HuH-7 (cell line): ENCODE data around the gene CPNE7.
"Not testable (repeated sequence)": the region's sequence is repeated elsewhere in the genome, so short reads cannot be mapped to it uniquely, and the experiment has no call there.

Experiments used
- DNase-seq: peaks from one replicate; pipeline ENCODE4 v3.0.0; 2011; ENCODE audit warnings: low spot score

CPNE7 gene

DNA sequence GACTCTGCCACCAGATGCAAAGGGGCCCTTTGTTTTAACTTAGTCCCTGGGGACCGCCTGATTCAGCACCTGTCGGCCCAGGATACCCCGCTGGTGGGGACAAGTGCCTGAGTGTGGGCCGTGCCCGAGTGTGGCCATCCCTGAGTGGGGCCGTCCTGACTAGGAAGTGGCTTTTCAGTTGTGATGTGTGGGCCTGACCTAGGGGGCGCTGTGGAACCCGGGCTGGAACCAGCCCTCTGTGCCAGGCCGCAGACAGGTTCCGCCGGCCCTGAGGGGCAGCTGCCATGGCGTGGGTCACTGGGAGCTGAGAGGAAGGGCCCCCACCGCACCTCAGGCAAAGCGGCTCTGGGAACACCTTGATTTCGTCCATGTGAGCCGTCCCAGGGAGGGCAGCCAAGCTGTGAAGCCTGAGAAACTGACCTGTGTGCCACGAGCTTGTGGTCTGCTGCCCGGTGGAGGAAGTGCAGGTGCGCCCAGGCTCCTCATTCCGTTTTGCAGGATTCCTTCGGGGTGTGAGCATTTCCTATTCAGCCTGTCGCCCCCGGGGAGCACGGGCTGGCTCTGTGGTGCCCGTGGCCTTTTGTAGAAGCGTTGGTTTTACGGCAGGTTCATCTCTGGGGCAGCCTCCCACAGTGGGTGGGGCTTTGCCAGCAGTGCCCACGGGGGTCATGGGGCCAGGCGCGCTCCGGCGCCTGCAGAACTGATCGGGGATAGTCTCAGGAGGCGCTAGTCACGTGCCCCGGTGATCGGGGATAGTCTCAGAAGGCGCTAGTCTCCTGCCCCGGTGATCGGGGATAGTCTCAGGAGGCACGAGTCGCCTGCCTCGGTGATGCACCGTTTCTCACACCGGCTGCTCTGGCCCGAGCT lies 9.8 kb upstream of the CPNE7 start:
- DNase-seq: peak; percentile 78

GRCh38 chr16:89567656-89568594 lies 7.6 kb upstream of the CPNE7 start:
- DNase-seq: no peak

- no peak for DNase-seq
These were observed 5.8 kb upstream of the CPNE7 start for GRCh38 chr16:89569506-89570341.

DNA sequence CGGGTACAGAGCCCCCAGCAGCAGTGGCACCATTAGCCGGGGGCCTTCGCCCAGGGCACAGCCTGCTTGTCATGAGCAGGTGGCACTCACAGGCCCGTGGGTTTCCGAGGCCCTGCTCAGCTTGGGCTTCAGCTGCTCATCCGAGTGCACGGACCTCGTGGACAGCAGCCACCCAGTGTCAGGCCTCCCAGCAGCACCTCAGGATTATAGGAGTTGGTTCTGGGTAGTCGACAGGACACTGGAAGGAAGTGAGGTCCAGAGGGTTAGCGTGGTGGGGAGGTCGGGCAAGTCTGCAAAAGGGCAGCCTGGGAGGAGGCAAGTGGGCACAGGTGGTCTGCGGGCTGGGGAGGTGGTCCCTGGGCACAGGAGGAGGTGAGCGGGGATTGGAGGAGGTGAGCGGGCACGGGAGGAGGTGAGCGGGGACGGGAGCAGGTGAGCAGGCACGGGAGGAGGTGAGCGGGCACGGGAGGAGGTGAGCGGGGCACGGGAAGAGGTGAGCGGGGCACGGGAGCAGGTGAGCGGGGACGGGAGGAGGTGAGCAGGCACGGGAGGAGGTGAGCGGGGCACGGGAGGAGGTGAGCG lies 5.1 kb upstream of the CPNE7 start:
- no peak for DNase-seq

GRCh38 chr16:89570983-89571598 lies 4.5 kb upstream of the CPNE7 start:
- not testable (repeated sequence) for DNase-seq

- no peak for DNase-seq
These were observed 3.9 kb upstream of the CPNE7 start for GRCh38 chr16:89571636-89572035.

- no peak for DNase-seq
These were observed 3.5 kb upstream of the CPNE7 start for GRCh38 chr16:89572073-89572484.

GRCh38 chr16:89572485-89573205 lies 2.9 kb upstream of the CPNE7 start:
- DNase-seq: no peak

GRCh38 chr16:89573826-89574680 lies 1.5 kb upstream of the CPNE7 start:
- no peak for DNase-seq

GRCh38 chr16:89574681-89575246 lies 794 bp upstream of the CPNE7 start:
- peak; percentile 78 for DNase-seq

GRCh38 chr16:89576153-89577054 lies 846 bp downstream of the CPNE7 start:
- DNase-seq: no peak

DNA sequence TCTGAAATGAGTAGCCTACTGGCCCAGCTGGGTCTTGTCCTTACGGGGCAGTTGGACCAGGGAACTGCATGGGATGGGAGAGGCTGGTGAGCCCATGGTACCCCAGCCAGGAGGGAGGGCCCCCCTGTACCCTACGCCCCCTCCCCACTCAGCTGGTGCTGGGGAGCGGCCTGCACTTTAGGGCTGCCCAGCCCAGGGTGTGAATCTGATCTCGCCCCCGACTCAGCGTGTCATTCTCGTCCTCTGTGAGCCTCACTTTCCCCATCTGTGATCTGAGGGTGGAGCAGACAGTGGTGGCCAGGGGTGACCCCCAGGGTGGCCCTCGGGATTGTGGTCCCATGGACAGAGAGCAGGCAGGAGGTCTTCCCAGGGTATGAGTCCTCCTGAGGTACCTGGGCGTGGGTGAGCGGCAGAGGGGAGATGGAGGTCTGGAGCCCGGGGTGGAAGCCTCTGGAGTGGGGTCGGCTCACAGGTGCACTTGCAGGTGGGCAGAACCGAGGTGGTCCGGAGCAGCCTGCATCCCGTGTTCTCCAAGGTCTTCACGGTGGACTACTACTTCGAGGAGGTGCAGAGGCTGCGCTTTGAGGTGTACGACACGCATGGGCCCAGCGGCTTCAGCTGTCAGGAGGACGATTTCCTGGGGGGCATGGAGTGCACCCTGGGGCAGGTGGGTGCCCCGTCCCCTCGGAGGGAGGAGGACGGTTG lies 1.6 kb downstream of the CPNE7 start:
- DNase-seq: no peak

DNA sequence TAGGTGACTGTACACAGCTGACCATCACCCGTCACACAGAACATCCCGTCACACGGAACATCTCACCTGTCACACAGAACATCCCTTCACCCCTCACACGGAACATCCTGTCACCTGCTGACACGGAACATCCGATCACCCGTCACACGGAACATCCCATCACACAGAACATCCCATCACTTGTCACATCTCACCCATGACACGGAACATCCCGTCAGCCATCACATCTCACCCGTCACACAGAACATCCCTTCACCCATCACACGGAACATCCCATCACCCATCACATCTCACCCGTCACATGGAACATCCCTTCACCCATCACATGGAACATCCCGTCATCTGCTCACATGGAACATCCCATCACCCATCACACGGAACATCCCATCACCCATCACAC lies 3.8 kb downstream of the CPNE7 start:
- DNase-seq: no peak

GRCh38 chr16:89581045-89581695 lies 5.6 kb downstream of the CPNE7 start:
- no peak for DNase-seq

DNA sequence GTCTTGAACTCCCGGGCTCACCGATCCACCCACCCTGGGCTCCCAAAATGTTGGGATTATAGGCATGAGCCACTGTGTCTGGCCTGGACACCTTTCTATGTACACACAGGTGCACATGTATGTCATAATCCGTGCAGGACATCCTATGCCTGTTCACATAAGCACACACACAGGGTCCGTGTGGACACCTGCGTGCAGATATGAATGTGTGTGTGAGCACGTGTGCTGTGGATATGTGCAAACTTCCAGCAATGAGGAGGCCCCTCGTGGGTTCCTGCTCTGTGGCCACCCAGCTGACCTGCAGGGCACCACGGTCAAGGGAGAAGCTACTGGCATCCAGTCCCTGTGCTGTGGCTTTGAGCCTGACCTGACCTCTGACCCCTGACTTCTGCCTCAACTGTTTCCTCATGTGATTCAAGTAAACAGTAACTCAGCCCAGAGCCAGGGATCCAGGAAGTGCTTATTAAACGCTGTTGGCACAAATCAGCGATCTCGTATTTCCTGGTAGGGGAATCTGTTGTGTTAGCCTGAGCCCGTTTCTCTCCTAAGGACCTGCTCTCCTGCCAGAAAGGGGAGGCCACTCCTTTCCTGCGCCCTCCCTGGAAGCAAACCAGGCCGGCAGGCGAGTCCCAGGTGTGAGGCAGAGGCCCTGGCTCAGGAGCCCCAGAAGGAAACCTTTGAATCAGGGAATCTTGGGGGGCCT lies 6.5 kb downstream of the CPNE7 start:
- no peak for DNase-seq

DNA sequence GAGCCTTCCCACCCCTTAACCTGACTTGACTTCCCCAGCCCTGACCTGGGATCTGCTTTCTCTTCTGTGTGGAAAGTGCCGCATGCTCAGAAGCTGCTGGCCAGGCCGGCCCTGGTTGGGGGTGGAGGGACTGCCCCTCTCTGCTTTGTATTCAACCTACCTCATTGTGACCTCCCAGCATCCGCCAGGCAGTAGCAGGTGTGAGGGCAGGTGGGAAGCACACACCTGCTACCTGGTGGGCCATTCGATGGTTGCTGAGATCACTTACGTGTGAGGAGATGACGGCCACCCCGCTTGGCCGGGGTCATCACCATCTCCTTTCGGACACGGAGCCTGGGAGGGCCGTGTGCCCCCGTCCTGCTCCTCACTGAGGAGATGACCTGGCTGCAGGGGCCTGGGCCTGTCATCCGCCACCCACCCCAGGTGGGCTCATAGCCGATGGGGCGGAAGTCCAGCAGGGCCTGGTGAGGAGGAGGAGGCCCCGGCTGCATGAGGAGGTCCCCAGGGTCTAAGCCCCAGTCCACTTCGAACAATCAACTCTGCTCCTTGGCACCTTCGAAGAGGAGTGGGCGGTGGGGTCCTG lies 7.1 kb downstream of the CPNE7 start:
- DNase-seq: no peak
